ENCODE results near the gene TTC28.
"Not testable (repeated sequence)": the region's sequence is repeated elsewhere in the genome, so short reads cannot be mapped to it uniquely, and the experiment has no call there.

TTC28 gene

GRCh38 chr22:28488825-28489224 is 190.8 kb downstream of the TTC28 start:
- DNase-seq (ENCODE audit: low read depth in 3 of 3): no peak

DNA sequence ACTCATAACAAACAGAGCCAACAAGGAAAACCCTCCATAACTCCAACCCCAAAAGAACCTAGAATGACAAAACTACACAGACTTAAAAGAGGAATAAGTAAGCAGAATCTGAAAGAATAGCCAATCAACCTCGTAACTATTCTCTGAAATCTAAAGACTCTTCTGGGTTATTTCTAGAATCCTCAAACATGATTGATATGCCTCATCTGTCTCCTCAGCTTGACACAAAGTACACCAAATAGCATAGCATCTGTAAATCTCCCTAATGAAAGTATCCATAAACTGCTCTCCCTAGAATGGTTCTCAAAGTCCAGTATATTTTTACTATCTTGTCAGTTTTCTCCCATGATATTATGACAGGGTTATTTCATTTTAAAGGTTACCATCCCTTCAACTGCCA is 195.0 kb downstream of the TTC28 start:
- no peak for DNase-seq (ENCODE audit: low read depth in 3 of 3)

GRCh38 chr22:28481725-28482124 is 197.9 kb downstream of the TTC28 start:
- no peak for DNase-seq (ENCODE audit: low read depth in 3 of 3)

- no peak for DNase-seq (ENCODE audit: low read depth in 3 of 3)
Measured at GRCh38 chr22:28480000-28480715, 199.5 kb downstream of the TTC28 start.

DNA sequence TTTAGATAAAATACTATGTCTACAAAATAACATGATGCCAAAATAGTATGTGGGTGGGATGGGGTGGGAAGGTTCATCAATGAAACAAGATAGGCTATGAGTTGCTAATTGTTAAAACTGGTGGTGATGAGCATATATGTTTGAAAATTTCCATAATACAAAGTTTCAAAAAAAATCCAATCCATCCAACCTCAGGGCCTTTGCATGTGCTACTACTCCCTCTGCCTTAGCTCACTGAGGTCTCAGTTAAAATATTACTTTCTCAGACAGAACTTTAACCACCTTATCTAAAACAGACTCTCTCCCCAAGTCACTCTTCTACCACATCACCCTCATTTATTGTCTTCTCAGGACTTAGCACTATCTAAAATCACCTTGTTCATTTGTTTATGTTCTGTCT is 201.1 kb downstream of the TTC28 start:
- no peak for DNase-seq (ENCODE audit: low read depth in 3 of 3)

DNA sequence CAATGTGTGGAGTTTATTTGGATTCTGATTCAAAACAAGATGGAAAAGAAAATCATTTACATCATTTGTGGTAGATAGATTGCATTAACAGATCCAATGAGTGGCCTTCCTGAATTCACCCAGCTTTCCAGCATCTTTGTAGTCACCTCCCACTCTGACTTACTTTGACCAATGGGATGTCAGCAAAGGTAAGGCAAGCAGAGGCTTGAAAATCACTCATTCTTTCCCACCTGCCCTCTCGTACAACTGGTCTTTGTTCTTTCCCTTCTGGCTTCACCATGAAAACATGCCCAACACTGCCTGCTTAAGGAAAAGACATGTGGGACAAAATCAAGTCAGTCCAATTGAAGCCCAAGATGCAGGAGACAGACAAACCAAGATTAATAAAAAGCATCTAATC is 202.1 kb downstream of the TTC28 start:
- DNase-seq (ENCODE audit: low read depth in 3 of 3): no peak

- DNase-seq (ENCODE audit: low read depth in 3 of 3): no peak
Measured at GRCh38 chr22:28474330-28474729, 205.3 kb downstream of the TTC28 start.

DNA sequence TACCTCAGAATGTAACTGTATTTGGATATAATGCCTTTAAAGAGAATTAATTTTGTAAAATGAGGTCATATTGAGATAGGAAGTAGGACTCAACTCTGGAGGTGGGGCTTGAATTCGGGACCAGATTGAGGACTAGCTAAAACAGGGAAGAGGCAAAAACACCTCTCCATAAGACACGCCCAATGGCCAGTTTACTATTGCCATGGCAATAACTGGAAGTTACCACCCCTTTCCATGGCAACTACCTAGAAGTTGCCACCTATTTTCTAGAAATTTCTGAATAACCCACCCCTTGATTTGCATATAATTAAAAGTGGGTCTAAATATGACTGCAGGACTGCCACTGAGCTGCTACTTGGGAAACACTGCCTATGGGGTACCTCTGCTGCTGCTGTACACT is 206.4 kb downstream of the TTC28 start:
- no peak for DNase-seq (ENCODE audit: low read depth in 3 of 3)

DNA sequence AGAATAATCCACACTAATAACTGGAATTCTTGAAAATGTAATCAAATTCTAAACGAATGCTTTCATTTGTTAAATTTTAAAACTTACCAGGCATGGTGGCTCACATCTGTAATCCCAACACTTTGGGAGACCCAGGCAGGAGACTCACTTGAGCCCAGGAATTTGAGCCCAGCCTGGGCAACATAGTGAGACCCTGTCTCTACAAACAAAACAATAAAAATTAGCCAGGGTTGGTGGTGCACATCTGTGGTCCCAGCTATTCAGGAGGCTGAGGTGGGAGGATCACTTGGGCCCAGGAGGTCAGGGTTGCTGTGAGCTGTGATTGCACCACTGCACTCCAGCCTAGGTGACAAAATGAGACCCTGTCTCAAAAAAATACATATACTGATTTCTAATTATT is 212.6 kb downstream of the TTC28 start:
- not testable (repeated sequence) for DNase-seq (ENCODE audit: low read depth in 3 of 3)

DNA sequence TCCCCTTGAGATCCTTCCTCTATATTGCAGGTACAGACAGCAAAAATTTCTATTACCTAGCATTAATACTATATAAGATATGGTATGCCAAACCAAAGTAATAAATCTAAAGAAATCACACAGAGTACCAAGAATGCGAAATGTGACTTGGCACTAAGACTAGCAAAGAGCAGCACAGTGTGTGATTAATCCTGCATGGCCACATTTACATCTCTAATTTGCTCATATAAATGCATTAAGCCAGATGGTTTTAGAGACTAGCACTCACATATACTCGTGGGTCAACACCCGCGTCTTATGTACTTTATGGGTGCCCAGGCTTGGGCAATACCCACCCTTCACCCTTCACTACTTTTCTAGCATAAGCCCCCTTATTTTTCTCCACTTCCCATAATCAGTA is 213.2 kb downstream of the TTC28 start:
- no peak for DNase-seq (ENCODE audit: low read depth in 3 of 3)

- DNase-seq (ENCODE audit: low read depth in 3 of 3): no peak
Measured at GRCh38 chr22:28465841-28466240, 213.8 kb downstream of the TTC28 start.

DNA sequence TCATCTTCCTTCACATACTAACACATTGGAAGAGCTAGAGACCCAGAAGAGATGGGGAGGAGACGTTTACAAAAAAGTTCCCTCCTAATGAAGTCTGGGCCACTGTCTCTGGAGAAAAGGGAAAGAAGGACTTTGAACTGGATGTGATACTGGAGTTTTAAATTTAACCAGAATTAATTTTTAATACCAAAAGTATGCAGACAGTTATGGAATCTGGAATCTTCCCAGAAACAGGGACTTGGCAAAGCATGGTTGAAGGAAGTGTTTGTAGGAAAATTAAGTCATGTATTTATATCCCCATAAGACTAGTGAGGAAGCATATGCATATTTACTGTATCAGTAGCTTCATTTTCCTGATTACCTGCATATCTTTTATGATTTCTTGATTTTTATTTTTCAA is 215.5 kb downstream of the TTC28 start:
- no peak for DNase-seq (ENCODE audit: low read depth in 3 of 3)

DNA sequence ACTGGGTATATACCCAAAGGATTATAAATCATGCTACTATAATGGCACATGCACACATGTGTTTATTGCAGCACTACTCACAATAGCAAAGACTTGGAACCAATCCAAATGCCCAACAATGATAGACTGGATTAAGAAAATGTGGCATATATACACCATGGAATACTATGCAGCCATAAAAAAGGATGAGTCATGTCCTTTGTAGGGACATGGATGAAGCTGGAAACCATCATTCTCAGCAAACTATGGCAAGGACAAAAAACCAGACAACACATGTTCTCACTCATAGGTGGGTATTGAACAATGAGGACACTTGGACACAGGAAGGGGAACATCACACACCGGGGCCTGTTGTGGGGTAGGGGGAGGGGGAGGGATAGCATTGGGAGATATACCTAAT is 216.2 kb downstream of the TTC28 start:
- not testable (repeated sequence) for DNase-seq (ENCODE audit: low read depth in 3 of 3)

DNA sequence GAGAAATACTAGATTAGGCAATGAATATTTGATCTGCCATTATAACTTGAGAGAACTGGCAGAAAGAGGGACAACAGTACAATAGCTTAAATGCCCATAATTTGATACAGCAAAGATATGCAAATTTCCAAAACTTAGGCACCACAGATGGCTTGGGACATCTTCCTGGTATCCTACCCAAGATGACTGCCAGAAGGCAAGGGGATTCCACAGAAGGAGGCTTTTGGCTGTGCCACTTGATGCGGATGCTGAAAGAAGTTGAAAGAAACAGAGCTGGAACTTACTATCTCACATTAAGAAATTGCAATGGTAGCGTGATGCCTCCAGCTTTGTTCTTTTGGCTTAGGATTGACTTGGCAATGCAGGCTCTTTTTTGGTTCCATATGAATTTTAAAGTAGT is 216.7 kb downstream of the TTC28 start:
- DNase-seq (ENCODE audit: low read depth in 3 of 3): no peak

GRCh38 chr22:28462041-28462440 is 217.6 kb downstream of the TTC28 start:
- DNase-seq (ENCODE audit: low read depth in 3 of 3): no peak

DNA sequence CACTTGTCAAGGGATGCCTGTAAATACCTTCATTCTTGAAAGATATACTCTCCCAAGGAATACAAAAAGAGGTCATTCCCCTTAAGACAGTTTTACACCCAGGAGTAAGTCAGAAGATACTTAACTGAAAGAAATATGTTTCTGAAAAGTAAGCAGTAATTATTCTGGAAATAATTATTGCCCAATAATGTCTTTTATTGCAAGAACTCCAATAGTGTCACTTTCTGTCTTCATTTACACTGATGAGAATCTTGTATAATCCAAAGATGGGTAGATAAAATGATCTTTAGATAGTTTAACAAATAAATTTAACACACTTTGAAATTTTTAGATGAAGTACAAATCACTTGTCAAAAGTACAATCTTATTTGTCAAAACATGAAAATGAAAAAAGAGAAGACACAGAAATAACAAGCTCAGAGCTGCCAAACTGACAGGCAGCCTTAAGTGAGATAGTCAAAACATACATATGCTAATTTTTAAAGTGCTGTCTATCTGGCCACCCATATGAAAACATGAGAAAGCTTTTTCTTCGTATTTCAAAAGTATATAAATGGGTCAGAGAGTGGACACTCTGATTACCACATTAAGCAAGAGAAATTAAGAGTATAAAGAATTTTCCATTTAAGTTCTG is 225.1 kb downstream of the TTC28 start:
- no peak for DNase-seq (ENCODE audit: low read depth in 3 of 3)

DNA sequence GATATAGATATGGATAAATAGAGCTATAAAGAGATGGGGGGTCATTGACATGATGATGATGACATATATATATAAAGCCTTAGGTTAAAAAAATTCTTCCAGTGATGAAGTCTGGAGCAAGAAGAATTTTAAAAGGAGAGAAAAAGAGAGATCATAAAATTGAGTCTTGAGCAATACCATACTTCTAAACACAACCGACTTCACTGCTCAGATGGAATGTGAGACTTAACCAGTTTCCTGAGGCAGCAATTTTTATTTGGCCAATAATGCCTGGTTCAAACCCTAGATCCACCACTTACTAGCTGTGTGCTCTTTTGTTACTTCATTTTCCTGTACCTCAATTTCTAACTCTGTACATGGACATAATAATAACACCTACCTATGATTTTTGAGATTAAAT is 229.5 kb downstream of the TTC28 start:
- DNase-seq (ENCODE audit: low read depth in 3 of 3): no peak

DNA sequence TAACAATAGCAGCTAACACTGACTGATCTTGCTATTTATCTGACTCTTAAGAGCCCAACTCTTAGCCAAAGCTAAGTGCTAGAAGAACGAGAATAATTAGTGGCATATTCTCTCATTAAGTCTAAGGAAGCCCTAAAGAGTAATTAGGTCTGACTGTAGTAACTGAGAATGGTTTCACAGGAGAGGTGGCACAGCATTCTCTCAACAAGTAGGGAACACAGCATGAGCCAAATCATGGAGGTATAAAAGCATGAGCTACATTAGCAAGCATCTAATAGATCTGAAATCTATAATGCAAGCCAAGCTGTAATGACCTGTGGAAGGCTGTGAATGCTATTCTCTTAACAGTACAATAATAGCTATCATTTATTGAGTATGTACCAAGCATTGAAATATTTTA is 230.6 kb downstream of the TTC28 start:
- DNase-seq (ENCODE audit: low read depth in 3 of 3): no peak

DNA sequence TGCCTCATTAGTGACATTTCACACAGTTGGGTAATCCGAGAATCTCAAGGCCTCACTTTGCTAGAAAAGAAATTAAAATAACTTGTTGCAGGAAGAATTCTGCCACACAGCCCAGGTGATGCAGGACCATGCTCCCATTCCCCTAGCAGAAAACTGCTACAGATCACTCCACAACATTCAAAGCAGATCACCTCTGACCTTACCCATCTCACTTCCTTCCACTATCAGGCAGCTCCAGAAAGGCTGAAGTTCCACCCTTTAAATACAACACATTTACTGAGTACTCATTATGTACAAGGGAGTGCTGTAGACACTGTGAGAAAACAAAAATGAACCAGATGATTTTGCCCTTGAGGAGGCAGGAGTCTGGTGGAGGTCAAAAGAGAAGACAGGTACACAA is 231.0 kb downstream of the TTC28 start:
- DNase-seq (ENCODE audit: low read depth in 3 of 3): no peak

DNA sequence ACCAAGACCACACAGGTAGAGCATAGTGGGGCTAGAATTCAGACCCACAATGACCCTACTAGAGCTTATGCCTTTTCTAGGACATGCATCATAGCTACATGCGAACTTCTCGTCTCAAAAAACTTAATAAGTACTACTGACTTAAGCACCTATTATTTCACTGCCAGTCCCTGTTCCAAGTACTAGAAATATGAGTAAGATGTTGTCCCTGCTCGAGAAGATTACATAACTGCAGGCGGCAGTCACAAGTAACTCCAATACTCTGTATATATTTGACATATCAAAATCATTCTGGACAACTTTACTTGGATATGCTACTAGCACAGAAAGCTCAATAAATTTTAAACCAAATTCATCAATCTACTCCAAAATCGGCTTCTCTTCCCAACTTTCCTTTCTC is 235.0 kb downstream of the TTC28 start:
- no peak for DNase-seq (ENCODE audit: low read depth in 3 of 3)

- no peak for DNase-seq (ENCODE audit: low read depth in 3 of 3)
Measured at GRCh38 chr22:28443526-28443876, 236.1 kb downstream of the TTC28 start.

- DNase-seq (ENCODE audit: low read depth in 3 of 3): no peak
Measured at GRCh38 chr22:28442711-28443525, 236.7 kb downstream of the TTC28 start.

- peak; percentile 24 to 46 (median 38) for DNase-seq (ENCODE audit: low read depth in 3 of 3)
Measured at GRCh38 chr22:28442264-28442710, 237.4 kb downstream of the TTC28 start.
